NCI-H345 (cell line): ENCODE results near the gene ZNRD2.

Experiments
- DNase-seq: peaks from one replicate; lab custom pipeline; 2025; lab: John Stamatoyannopoulos, UW

ZNRD2 gene

DNA sequence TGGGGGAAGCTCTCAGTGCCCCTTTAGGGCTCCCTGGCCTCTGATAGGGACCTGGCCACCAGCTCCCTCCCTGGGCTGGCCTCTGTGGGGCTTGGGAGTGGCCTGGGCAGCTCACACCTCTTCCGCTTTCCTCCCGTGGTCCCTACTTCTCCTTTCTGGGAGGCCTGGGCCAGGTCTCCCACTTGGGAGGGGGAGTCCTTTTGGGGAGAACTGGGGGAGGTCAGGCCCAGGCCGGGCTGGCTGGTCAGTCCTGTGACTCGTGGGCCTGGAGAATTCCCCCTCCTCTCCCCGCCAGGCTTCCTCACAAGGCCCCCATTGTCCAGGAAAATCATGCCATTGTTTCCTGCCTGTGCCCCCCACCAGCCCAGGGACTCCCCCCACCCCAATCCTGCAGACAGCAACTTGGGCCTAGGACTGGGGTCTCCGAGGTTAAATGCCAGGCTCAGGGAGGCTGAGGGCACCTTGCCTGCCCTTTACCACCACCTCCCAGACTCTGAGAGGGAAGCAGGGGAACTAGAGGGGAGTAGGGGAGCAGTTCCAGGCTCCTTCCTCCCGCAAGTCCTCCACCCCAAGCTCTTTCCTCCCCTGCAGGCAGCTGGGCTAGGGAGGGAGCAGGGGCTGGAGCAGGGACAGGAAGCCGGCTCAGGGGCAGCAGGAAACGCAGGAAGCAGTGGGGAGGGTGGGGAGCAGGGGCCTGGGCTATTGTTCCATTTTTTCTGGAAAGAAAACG is 40.9 kb downstream of the ZNRD2 start:
- DNase-seq, result no peak

DNA sequence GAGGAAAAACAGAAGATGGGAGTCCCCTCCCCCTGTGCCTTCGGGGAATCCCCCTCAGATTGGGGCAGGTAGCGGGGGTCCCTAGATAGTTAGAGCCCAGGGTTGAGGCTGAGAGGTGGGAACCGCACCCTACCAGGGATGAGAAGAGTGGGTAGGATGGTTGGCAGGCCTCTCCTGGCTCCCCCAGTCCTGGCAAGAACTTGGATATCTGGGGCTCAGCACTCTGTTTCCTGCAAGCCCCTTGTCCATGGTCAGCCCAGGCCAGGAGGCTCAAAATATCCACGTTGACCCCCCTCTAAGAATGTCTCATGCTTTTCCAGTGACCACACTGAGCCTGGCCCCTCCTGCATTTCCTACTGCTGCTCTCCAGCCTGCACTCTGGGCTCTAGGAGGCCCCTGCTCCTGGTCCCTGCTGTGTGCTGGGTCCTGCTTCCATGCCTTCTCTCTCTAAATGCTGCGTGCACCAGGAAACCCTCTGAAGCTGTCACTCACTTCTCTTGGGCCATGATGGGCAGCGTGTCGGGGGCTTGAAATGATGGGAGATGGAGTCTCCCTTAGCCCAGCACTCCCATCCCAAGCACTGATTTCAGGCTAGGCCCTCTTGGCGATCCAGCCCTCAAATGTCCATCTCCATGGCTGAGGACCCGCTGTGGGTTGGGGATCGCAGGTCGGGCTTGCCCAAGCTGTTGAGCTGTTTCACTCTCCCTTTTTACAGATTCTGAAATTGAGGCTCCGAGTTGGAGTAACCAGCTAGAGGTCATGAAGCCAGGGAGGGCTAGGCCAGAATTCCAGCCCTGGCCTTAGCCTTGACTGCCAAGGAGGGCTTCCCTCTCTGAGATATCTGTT is 41.7 kb downstream of the ZNRD2 start:
- no peak for DNase-seq

DNA sequence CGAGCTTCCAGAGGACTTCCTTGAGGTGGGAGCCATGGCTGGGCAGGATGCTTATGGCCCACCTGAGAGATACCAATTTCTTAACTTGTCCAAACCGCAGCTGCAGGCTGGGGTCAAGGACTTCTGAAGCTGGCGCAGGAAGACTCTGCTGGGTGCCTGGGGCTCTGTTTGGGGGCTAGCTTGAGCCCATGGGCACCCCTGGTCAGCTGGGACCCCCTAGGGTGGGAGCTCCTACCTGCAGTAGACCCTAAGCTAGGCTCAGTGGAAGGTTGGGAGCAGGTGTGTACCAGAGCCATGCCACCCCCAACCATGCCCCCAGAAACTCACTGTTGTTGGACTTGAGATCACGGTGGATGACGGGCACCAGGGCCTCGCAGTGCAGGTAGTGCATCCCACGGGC is 42.4 kb downstream of the ZNRD2 start:
- DNase-seq, result no peak

DNA sequence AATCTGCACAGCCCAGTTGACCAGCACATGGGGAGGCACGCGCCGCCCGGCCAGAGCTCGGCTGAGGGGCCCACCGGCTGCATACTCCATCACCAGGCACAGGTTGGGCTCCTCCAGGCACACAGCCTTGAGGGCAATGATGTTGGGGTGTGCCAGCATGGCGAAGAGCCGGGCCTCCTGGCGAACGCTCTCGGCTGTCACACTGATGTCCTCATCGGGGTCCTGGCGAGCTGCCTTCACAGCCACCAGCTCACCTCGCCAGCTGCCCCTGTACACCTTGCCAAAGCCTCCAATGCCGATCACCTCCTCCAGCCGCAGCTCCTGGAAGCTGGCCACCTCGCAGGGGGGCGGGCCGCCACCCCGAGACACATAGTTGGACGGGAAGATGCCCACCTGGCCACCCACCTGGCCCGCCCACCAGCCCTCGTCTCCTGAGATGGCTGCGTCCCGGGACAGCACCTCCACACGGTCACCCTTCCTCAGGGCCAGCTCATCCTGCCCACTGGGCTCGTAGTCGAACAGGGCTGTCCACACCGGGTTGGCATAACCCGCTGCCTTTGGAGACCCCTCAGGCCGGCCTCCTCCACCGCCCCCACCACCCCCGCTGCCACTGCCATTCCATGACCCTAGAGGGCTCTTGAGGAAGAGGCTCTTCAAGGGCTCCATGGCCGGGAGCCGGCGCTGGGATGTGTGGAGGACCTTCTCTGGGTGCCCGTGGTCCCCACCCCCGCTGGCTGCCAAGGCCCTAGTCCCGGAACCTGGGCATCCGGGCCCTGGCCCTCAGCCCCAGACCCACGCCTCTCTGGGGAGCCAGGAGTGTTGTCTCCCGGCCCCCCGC is 43.0 kb downstream of the ZNRD2 start:
- no peak for DNase-seq

DNA sequence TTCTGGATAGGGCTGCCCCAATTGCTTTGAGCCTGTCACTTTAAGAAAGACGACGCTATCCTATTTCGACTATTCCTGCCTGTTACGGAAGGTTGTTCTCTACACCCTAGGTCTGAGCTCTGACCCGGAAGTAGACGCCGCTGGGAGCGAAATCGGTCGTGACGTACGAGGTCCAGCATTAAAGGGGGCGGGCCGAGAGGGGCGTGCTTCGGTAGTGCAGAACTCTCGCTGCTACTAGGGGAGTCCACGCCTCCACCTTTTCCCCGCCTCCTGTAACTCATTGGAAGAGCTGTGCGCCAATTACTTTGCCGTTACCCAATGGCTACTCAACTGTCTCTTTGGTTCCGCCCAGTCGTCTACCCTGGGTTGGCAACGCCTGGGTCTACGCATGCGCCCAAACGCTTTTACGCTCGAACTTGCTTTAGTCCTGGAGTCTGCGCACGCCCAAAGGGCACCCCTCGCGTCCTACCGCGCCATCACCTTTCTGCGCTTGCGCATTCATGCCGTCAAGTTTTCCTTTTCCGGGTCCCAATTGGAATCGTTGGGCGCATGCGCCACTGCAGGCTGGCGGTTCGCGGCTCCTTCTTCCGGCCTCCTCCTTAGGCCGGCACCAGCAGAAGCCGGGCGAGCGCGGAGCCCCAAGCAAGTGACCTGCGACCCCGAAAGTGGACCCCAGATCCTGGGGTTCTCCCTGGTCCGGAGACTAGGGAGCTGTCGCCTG is 45.1 kb downstream of the ZNRD2 start, which contains the start of gene PCNX3:
Gene PCNX3 (plus strand): TSS at position 548 of the 721 bp plus-strand sequence. CDS start 536 bp downstream, outside the sequence.
- peak; percentile 100 for DNase-seq

DNA sequence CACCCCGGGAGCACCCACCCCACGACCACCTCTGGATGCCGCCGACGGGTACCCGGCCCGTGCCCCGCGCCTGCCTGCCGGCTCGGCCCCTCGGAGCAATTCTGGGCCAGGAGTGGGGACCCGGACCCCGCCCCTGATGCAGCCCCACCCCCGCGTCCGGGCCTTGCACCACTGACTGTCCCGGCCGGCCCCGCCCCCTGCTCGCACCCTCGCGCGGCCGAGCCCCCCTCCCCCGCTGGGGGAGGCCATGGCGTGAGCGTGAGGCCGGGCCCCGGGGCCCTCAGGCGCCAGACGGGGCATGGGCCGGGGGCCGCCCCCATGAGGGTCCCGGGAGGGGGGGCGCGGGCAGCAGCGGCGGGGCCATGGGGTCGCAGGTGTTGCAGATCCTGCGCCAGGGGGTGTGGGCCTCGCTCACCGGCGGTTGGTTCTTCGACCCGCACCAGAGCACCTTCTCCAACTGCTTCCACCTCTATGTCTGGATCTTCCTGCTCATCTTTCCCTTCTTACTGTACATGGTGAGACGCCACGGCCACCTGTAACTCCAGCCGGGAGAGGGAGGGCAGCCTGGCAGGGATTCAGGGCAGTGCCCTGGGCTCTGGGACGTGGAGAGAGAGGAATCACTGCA is 45.8 kb downstream of the ZNRD2 start:
- DNase-seq, result peak; percentile 34

DNA sequence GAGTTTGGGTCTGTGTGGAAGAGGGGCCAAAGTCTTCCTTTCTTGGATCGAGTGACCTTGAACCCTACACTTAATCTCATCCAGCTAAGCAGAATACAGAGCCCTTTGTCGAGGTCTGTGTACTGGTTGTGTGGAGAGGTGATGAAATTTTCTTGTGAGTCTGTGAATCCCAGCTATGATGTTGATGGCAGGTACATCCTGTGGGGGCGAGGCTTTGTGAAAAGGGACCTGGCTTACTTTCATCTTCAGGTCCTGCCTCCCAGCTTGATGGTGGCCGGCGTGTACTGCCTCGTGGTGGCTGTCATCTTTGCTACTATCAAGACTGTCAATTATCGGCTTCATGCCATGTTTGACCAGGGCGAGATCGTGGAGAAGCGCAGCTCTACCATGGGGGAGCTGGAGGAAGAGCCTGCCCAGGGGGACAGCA is 46.3 kb downstream of the ZNRD2 start:
- no peak for DNase-seq

DNA sequence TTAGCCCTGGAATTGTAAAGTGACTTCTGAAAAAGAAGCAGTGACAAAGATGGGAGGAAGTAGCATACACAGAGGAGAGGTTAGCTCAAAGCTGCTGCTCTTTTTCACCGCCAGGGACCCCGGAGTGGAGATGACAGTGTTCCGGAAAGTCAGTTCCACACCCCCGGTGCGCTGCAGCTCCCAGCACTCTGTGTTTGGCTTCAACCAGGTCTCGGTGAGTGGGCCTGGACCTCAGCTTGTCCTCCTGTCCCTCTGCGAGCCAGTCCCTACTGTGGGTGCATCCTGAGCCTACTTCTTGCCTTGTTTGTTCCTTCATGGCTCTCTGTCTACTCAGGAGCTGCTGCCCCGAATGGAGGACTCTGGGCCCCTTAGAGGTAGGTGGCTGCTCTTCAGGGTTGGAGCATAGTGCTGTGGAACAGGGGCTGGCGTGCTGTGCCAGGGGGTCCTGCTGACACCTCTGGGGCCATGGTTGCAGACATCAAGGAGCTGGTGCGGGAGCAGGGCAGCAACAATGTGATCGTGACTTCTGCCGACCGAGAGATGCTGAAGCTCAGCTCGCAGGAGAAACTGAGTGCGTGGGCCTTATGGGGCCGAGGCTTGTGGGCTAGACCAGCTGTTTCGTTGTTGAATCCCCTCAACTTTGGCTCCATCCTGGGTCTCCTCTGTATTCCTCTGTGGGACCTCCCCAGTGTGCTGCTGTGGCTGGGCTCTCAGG is 47.0 kb downstream of the ZNRD2 start:
- no peak for DNase-seq

DNA sequence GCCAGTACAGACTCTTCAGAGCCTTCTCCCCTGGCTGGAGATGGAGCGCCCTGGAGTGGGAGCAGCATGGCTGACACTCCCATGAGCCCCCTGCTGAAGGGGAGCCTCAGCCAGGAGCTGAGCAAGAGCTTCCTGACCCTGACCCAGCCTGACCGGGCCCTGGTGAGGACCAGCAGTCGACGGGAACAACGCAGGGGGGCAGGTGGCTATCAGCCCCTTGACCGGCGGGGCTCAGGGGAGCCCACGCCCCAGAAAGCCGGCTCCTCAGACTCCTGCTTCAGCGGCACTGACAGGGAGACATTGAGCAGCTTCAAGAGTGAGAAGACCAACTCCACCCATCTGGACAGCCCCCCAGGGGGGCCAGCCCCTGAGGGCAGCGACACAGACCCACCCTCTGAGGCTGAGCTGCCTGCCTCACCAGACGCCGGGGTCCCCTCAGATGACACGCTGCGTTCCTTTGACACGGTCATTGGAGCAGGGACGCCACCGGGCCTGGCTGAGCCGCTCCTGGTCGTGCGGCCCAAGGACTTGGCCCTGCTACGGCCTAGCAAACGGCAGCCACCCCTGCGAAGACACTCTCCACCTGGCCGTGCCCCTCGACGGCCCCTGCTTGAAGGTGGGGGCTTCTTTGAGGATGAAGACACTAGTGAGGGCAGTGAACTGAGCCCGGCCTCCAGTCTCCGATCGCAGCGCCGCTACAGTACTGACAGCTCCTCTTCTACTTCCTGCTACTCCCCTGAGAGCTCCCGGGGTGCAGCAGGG is 47.9 kb downstream of the ZNRD2 start:
- no peak for DNase-seq

DNA sequence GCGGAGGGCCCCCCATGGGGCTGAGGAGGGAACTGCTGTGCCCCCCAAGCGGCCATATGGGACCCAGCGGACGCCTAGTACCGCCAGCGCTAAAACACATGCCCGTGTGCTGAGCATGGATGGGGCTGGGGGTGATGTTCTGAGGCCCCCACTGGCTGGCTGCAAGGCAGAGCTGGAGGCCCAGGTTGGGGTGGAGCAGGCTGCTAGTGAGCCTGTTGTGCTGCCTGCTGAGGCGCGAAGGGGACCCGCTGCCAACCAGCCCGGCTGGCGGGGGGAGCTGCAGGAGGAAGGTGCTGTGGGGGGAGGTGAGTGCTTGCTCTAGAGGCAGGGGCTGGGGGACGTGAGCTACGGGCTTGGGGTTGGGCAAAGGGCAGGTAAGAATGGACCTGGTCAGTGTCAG is 48.5 kb downstream of the ZNRD2 start:
- no peak for DNase-seq

DNA sequence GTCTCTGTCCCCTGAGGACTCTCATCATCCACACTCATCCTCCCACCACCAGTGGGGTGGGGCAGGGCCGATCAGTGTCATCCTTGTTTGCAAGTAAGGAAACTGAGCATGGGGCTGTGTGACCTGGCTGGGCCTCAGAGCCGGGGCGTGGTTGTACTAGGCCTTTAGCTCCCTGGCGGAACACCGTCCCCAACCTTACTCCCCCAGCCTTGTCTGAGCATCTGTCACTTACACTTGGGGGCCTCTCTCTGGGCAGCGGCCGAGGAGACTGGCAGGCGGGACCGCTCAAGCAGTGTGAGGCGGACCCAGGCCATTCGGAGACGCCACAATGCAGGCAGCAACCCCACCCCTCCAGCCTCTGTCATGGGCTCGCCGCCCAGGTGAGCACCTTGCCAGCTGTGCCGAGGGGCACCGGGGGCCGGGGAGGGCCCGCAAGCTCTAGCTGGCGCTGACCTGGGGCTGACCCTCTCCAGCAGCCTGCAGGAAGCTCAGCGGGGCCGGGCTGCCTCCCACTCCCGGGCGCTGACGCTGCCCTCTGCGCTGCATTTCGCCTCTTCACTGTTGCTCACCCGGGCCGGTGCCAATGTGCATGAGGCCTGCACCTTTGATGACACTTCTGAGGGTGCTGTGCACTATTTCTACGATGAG is 49.1 kb downstream of the ZNRD2 start:
- no peak for DNase-seq

DNA sequence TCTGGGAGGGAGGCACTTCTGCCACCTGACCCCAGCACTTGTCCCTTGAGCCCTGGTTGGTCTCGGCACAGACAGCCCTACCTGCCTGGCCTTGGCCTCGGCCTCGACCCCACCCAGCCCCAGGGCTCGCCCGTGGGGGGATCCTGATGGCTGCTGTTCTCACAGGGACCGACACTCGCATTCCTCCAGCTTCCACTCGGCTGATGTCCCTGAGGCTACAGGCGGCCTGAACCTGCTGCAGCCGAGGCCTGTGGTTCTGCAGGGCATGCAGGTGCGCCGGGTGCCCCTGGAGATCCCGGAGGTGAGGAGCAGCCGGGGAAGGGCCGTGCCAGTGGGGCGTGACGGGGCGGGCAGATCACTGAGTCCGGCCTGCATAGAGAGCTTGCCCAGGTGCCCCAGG is 50.4 kb downstream of the ZNRD2 start:
- no peak for DNase-seq

DNA sequence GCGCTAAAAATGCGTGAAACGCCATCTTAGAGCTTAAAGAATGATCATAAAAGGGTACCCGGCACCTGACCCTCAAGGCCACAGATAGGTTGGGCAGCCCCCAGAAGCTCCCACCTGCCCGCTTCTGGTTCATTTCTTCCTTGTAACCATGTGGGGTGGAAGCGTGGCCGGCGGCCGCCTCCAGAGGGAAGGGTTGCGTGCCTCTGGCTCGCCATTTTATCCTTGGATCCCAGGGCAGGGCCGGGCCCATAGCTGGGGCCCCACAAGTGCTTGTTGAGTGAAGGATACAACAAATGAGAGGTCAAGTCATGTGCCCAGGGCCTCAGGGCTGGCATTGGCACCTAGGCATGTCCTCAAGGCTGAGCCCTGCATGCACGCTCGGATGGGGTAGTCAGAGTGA is 51.2 kb downstream of the ZNRD2 start:
- DNase-seq, result no peak
